ENCODE results near the gene SLC2A2.
A peak's percentile ranks its signal among the peaks of the same experiment; 100 is the strongest.

SLC2A2 gene

GRCh38 chr3:171038342-171038741, 11.8 kb upstream of the SLC2A2 start:
- H3K36me3 ChIP-seq (ENCODE audit: control insufficient read depth in 1 of 2, insufficient read depth in 2 of 2, low read length in 2 of 2), result no peaks in the 10 kb centered on the region
- no peaks in the 10 kb centered on the region for H3K27me3 ChIP-seq (ENCODE audit: control insufficient read depth in 1 of 2, insufficient read depth in 2 of 2, low read length in 2 of 2)
- H3K27ac ChIP-seq (ENCODE audit: low read depth, low read length), result no peak overlapping the region
- H3K4me3 ChIP-seq (ENCODE audit: low read depth in 1 of 2, low read length in 2 of 2), result no peak overlapping the region
- peaks cover 0 to 10% of the 10 kb centered on the region in 2 donors for H3K4me1 ChIP-seq (ENCODE audit: control insufficient read depth in 1 of 2, insufficient read depth in 2 of 2, low read length in 2 of 2)
- H3K9ac ChIP-seq (ENCODE audit: low read depth in 1 of 2, low read length in 2 of 2), result no peak overlapping the region
- H3K9me3 ChIP-seq (ENCODE audit: control insufficient read depth in 1 of 2, low read length in 2 of 2), result no peaks in the 10 kb centered on the region

- peaks cover 0 to 4% of the 10 kb centered on the region in 2 donors for H3K27me3 ChIP-seq (ENCODE audit: control insufficient read depth in 1 of 2, insufficient read depth in 2 of 2, low read length in 2 of 2)
- peak overlapping the region; percentile 65 to 72 for H3K4me3 ChIP-seq (ENCODE audit: low read depth in 1 of 2, low read length in 2 of 2)
- peak overlapping the region; percentile 23 to 28 for H3K9ac ChIP-seq (ENCODE audit: low read depth in 1 of 2, low read length in 2 of 2)
- peaks cover 14 to 20% of the 10 kb centered on the region in 2 donors for H3K4me1 ChIP-seq (ENCODE audit: control insufficient read depth in 1 of 2, insufficient read depth in 2 of 2, low read length in 2 of 2)
- H3K36me3 ChIP-seq (ENCODE audit: control insufficient read depth in 1 of 2, insufficient read depth in 2 of 2, low read length in 2 of 2), result no peaks in the 10 kb centered on the region
- no peaks in the 10 kb centered on the region for H3K9me3 ChIP-seq (ENCODE audit: control insufficient read depth in 1 of 2, low read length in 2 of 2)
- peak overlapping the region; percentile 49 for H3K27ac ChIP-seq (ENCODE audit: low read depth, low read length)
Observed at GRCh38 chr3:171028779-171029232, 2.3 kb upstream of the SLC2A2 start.

- H3K36me3 ChIP-seq (ENCODE audit: control insufficient read depth in 1 of 2, insufficient read depth in 2 of 2, low read length in 2 of 2), result no peaks in the 10 kb centered on the region
- H3K9me3 ChIP-seq (ENCODE audit: control insufficient read depth in 1 of 2, low read length in 2 of 2), result no peaks in the 10 kb centered on the region
- peaks cover 0 to 4% of the 10 kb centered on the region in 2 donors for H3K27me3 ChIP-seq (ENCODE audit: control insufficient read depth in 1 of 2, insufficient read depth in 2 of 2, low read length in 2 of 2)
- peak overlapping the region; percentile 65 to 72 for H3K4me3 ChIP-seq (ENCODE audit: low read depth in 1 of 2, low read length in 2 of 2)
- peak overlapping the region; percentile 68 for H3K27ac ChIP-seq (ENCODE audit: low read depth, low read length)
- H3K9ac ChIP-seq (ENCODE audit: low read depth in 1 of 2, low read length in 2 of 2), result peak overlapping the region; percentile 23 to 28
- H3K4me1 ChIP-seq (ENCODE audit: control insufficient read depth in 1 of 2, insufficient read depth in 2 of 2, low read length in 2 of 2), result peaks cover 14 to 20% of the 10 kb centered on the region in 2 donors
Observed at GRCh38 chr3:171028025-171028778, 1.7 kb upstream of the SLC2A2 start.

GRCh38 chr3:171023566-171023965, 3.0 kb downstream of the SLC2A2 start:
- H3K9ac ChIP-seq (ENCODE audit: low read depth in 1 of 2, low read length in 2 of 2), result no peak overlapping the region
- peak overlapping the region; percentile 37 to 48 for H3K4me3 ChIP-seq (ENCODE audit: low read depth in 1 of 2, low read length in 2 of 2)
- H3K36me3 ChIP-seq (ENCODE audit: control insufficient read depth in 1 of 2, insufficient read depth in 2 of 2, low read length in 2 of 2), result no peaks in the 10 kb centered on the region
- H3K4me1 ChIP-seq (ENCODE audit: control insufficient read depth in 1 of 2, insufficient read depth in 2 of 2, low read length in 2 of 2), result peaks cover 11 to 15% of the 10 kb centered on the region in 2 donors
- H3K27ac ChIP-seq (ENCODE audit: low read depth, low read length), result no peak overlapping the region
- H3K9me3 ChIP-seq (ENCODE audit: control insufficient read depth in 1 of 2, low read length in 2 of 2), result no peaks in the 10 kb centered on the region
- peaks cover 0 to 4% of the 10 kb centered on the region in 2 donors for H3K27me3 ChIP-seq (ENCODE audit: control insufficient read depth in 1 of 2, insufficient read depth in 2 of 2, low read length in 2 of 2)

GRCh38 chr3:171021377-171021776, 5.1 kb downstream of the SLC2A2 start:
- H3K9ac ChIP-seq (ENCODE audit: low read depth in 1 of 2, low read length in 2 of 2), result no peak overlapping the region
- H3K27ac ChIP-seq (ENCODE audit: low read depth, low read length), result no peak overlapping the region
- peak overlapping the region in 1 of 2 donors; percentile 24 for H3K4me3 ChIP-seq (ENCODE audit: low read depth in 1 of 2, low read length in 2 of 2)
- no peaks in the 10 kb centered on the region for H3K36me3 ChIP-seq (ENCODE audit: control insufficient read depth in 1 of 2, insufficient read depth in 2 of 2, low read length in 2 of 2)
- H3K4me1 ChIP-seq (ENCODE audit: control insufficient read depth in 1 of 2, insufficient read depth in 2 of 2, low read length in 2 of 2), result peaks cover 6 to 16% of the 10 kb centered on the region in 2 donors
- no peaks in the 10 kb centered on the region for H3K27me3 ChIP-seq (ENCODE audit: control insufficient read depth in 1 of 2, insufficient read depth in 2 of 2, low read length in 2 of 2)
- no peaks in the 10 kb centered on the region for H3K9me3 ChIP-seq (ENCODE audit: control insufficient read depth in 1 of 2, low read length in 2 of 2)

GRCh38 chr3:171018156-171018935, 8.2 kb downstream of the SLC2A2 start:
- Histone ChIP-seq H3K36me3 (ENCODE audit: control insufficient read depth in 1 of 2, insufficient read depth in 2 of 2, low read length in 2 of 2) (peaks cover 0 to 5% of the 10 kb centered on the region in 2 donors), H3K27ac (ENCODE audit: low read depth, low read length) (no peak overlapping the region), H3K4me1 (ENCODE audit: control insufficient read depth in 1 of 2, insufficient read depth in 2 of 2, low read length in 2 of 2) (peaks cover 6 to 28% of the 10 kb centered on the region in 2 donors), H3K4me3 (ENCODE audit: low read depth in 1 of 2, low read length in 2 of 2) (no peak overlapping the region), H3K27me3 (ENCODE audit: control insufficient read depth in 1 of 2, insufficient read depth in 2 of 2, low read length in 2 of 2) (no peaks in the 10 kb centered on the region), H3K9me3 (ENCODE audit: control insufficient read depth in 1 of 2, low read length in 2 of 2) (no peaks in the 10 kb centered on the region), H3K9ac (ENCODE audit: low read depth in 1 of 2, low read length in 2 of 2) (no peak overlapping the region)

GRCh38 chr3:171013822-171014748, 12.4 kb downstream of the SLC2A2 start:
- Histone ChIP-seq H3K36me3 (ENCODE audit: control insufficient read depth in 1 of 2, insufficient read depth in 2 of 2, low read length in 2 of 2) (peaks cover 0 to 5% of the 10 kb centered on the region in 2 donors), H3K27me3 (ENCODE audit: control insufficient read depth in 1 of 2, insufficient read depth in 2 of 2, low read length in 2 of 2) (no peaks in the 10 kb centered on the region), H3K4me1 (ENCODE audit: control insufficient read depth in 1 of 2, insufficient read depth in 2 of 2, low read length in 2 of 2) (peaks cover 19 to 43% of the 10 kb centered on the region in 2 donors), H3K4me3 (ENCODE audit: low read depth in 1 of 2, low read length in 2 of 2) (no peak overlapping the region), H3K27ac (ENCODE audit: low read depth, low read length) (no peak overlapping the region), H3K9me3 (ENCODE audit: control insufficient read depth in 1 of 2, low read length in 2 of 2) (no peaks in the 10 kb centered on the region), H3K9ac (ENCODE audit: low read depth in 1 of 2, low read length in 2 of 2) (no peak overlapping the region)

- no peaks in the 10 kb centered on the region for H3K9me3 ChIP-seq (ENCODE audit: control insufficient read depth in 1 of 2, low read length in 2 of 2)
- H3K9ac ChIP-seq (ENCODE audit: low read depth in 1 of 2, low read length in 2 of 2), result no peak overlapping the region
- no peak overlapping the region for H3K4me3 ChIP-seq (ENCODE audit: low read depth in 1 of 2, low read length in 2 of 2)
- H3K27ac ChIP-seq (ENCODE audit: low read depth, low read length), result no peak overlapping the region
- peaks cover 13 to 27% of the 10 kb centered on the region in 2 donors for H3K4me1 ChIP-seq (ENCODE audit: control insufficient read depth in 1 of 2, insufficient read depth in 2 of 2, low read length in 2 of 2)
- peaks cover 2 to 8% of the 10 kb centered on the region in 2 donors for H3K36me3 ChIP-seq (ENCODE audit: control insufficient read depth in 1 of 2, insufficient read depth in 2 of 2, low read length in 2 of 2)
- no peaks in the 10 kb centered on the region for H3K27me3 ChIP-seq (ENCODE audit: control insufficient read depth in 1 of 2, insufficient read depth in 2 of 2, low read length in 2 of 2)
Observed at GRCh38 chr3:171011873-171012336, 14.6 kb downstream of the SLC2A2 start.

- no peak overlapping the region for H3K4me3 ChIP-seq (ENCODE audit: low read depth in 1 of 2, low read length in 2 of 2)
- peaks cover 13 to 27% of the 10 kb centered on the region in 2 donors for H3K4me1 ChIP-seq (ENCODE audit: control insufficient read depth in 1 of 2, insufficient read depth in 2 of 2, low read length in 2 of 2)
- peaks cover 6 to 8% of the 10 kb centered on the region in 2 donors for H3K36me3 ChIP-seq (ENCODE audit: control insufficient read depth in 1 of 2, insufficient read depth in 2 of 2, low read length in 2 of 2)
- H3K9ac ChIP-seq (ENCODE audit: low read depth in 1 of 2, low read length in 2 of 2), result no peak overlapping the region
- no peak overlapping the region for H3K27ac ChIP-seq (ENCODE audit: low read depth, low read length)
- H3K27me3 ChIP-seq (ENCODE audit: control insufficient read depth in 1 of 2, insufficient read depth in 2 of 2, low read length in 2 of 2), result no peaks in the 10 kb centered on the region
- H3K9me3 ChIP-seq (ENCODE audit: control insufficient read depth in 1 of 2, low read length in 2 of 2), result no peaks in the 10 kb centered on the region
Observed at GRCh38 chr3:171011109-171011872, 15.2 kb downstream of the SLC2A2 start.
